ENCODE measurements around the gene COL5A1.

Gene COL5A1

GRCh38 chr9:134824583-134824982, 183.0 kb downstream of the COL5A1 start:
- peaks cover 10% of the 10 kb centered on the region for H3K36me3 ChIP-seq (ENCODE audit: insufficient read depth, low read length)
- TF ChIP-seq FOXP2 (optimal IDR thresholded peaks at IDR 0.05; ENCODE audit: control extremely low read depth, extremely low read length, insufficient read depth) (no peak), POLR2AphosphoS5 (IDR thresholded peaks at IDR 0.05; ENCODE audit: borderline replicate concordance, low read depth, low read length) (no peak), EZH2 (IDR thresholded peaks at IDR 0.05) (no peak)

GRCh38 chr9:134825025-134825424, 183.4 kb downstream of the COL5A1 start:
- H3K36me3 ChIP-seq (ENCODE audit: insufficient read depth, low read length) = peaks cover 10% of the 10 kb centered on the region
- DNase-seq (ENCODE audit: low read depth, low spot score) = no peak
- TF ChIP-seq EZH2 (IDR thresholded peaks at IDR 0.05) = no peak
- TF ChIP-seq POLR2AphosphoS5 (IDR thresholded peaks at IDR 0.05; ENCODE audit: borderline replicate concordance, low read depth, low read length) = no peak
- TF ChIP-seq FOXP2 (optimal IDR thresholded peaks at IDR 0.05; ENCODE audit: control extremely low read depth, extremely low read length, insufficient read depth) = no peak
- H3K27ac ChIP-seq = no peak overlapping the region
- no peaks in the 10 kb centered on the region for H3K9me3 ChIP-seq (ENCODE audit: low read depth, low read length)
- H3K4me3 ChIP-seq = no peak overlapping the region
- H3K9ac ChIP-seq (ENCODE audit: insufficient read length) = no peak overlapping the region

More at GRCh38 chr9:134824583-134824982, 183.0 kb downstream of the COL5A1 start:
- H3K9me3 ChIP-seq (ENCODE audit: low read depth, low read length) = no peaks in the 10 kb centered on the region
- H3K9ac ChIP-seq (ENCODE audit: insufficient read length) = no peak overlapping the region
- H3K27ac ChIP-seq = no peak overlapping the region
- H3K4me3 ChIP-seq = no peak overlapping the region
- no peak for DNase-seq (ENCODE audit: low read depth, low spot score)

- H3K4me3 ChIP-seq = no peak overlapping the region
- no peak for DNase-seq (ENCODE audit: low read depth, low spot score)
- H3K9ac ChIP-seq (ENCODE audit: insufficient read length) = no peak overlapping the region
- no peak for TF ChIP-seq FOXP2 (optimal IDR thresholded peaks at IDR 0.05; ENCODE audit: control extremely low read depth, extremely low read length, insufficient read depth)
- TF ChIP-seq EZH2 (IDR thresholded peaks at IDR 0.05) = no peak
- no peak for TF ChIP-seq POLR2AphosphoS5 (IDR thresholded peaks at IDR 0.05; ENCODE audit: borderline replicate concordance, low read depth, low read length)
- H3K36me3 ChIP-seq (ENCODE audit: insufficient read depth, low read length) = peaks cover 10% of the 10 kb centered on the region
- H3K27ac ChIP-seq = no peak overlapping the region
- H3K9me3 ChIP-seq (ENCODE audit: low read depth, low read length) = no peaks in the 10 kb centered on the region
Measured at GRCh38 chr9:134826336-134827285, 185.0 kb downstream of the COL5A1 start.

- H3K36me3 ChIP-seq (ENCODE audit: insufficient read depth, low read length) = peaks cover 10% of the 10 kb centered on the region
- H3K4me3 ChIP-seq = no peak overlapping the region
- no peak for DNase-seq (ENCODE audit: low read depth, low spot score)
- no peak overlapping the region for H3K9ac ChIP-seq (ENCODE audit: insufficient read length)
- TF ChIP-seq FOXP2 (optimal IDR thresholded peaks at IDR 0.05; ENCODE audit: control extremely low read depth, extremely low read length, insufficient read depth) = no peak
- no peak for TF ChIP-seq EZH2 (IDR thresholded peaks at IDR 0.05)
- TF ChIP-seq POLR2AphosphoS5 (IDR thresholded peaks at IDR 0.05; ENCODE audit: borderline replicate concordance, low read depth, low read length) = no peak
- H3K27ac ChIP-seq = no peak overlapping the region
- H3K9me3 ChIP-seq (ENCODE audit: low read depth, low read length) = no peaks in the 10 kb centered on the region
Measured at GRCh38 chr9:134827559-134827958, 186.0 kb downstream of the COL5A1 start.

- no peak overlapping the region for H3K27ac ChIP-seq
- DNase-seq (ENCODE audit: low read depth, low spot score) = no peak
- TF ChIP-seq EZH2 (IDR thresholded peaks at IDR 0.05) (no peak), POLR2AphosphoS5 (IDR thresholded peaks at IDR 0.05; ENCODE audit: borderline replicate concordance, low read depth, low read length) (no peak), FOXP2 (optimal IDR thresholded peaks at IDR 0.05; ENCODE audit: control extremely low read depth, extremely low read length, insufficient read depth) (no peak)
- H3K9me3 ChIP-seq (ENCODE audit: low read depth, low read length) = no peaks in the 10 kb centered on the region
- peaks cover 9% of the 10 kb centered on the region for H3K36me3 ChIP-seq (ENCODE audit: insufficient read depth, low read length)
- H3K4me3 ChIP-seq = no peak overlapping the region
- no peak overlapping the region for H3K9ac ChIP-seq (ENCODE audit: insufficient read length)
Measured at GRCh38 chr9:134827993-134828392, 186.4 kb downstream of the COL5A1 start.

GRCh38 chr9:134828892-134829291, 187.3 kb downstream of the COL5A1 start:
- DNase-seq (ENCODE audit: low read depth, low spot score) = no peak
- TF ChIP-seq EZH2 (IDR thresholded peaks at IDR 0.05) = no peak
- H3K9me3 ChIP-seq (ENCODE audit: low read depth, low read length) = no peaks in the 10 kb centered on the region
- H3K36me3 ChIP-seq (ENCODE audit: insufficient read depth, low read length) = peaks cover 8% of the 10 kb centered on the region
- no peak overlapping the region for H3K27ac ChIP-seq
- H3K4me3 ChIP-seq = no peak overlapping the region
- H3K9ac ChIP-seq (ENCODE audit: insufficient read length) = no peak overlapping the region

- Histone ChIP-seq H3K27ac (no peak overlapping the region), H3K9me3 (ENCODE audit: low read depth, low read length) (no peaks in the 10 kb centered on the region), H3K4me3 (no peak overlapping the region), H3K36me3 (ENCODE audit: insufficient read depth, low read length) (peaks cover 8% of the 10 kb centered on the region), H3K9ac (ENCODE audit: insufficient read length) (no peak overlapping the region)
- no peak for DNase-seq (ENCODE audit: low read depth, low spot score)
- TF ChIP-seq FOXP2 (optimal IDR thresholded peaks at IDR 0.05; ENCODE audit: control extremely low read depth, extremely low read length, insufficient read depth) = no peak
- TF ChIP-seq EZH2 (IDR thresholded peaks at IDR 0.05) = no peak
- TF ChIP-seq POLR2AphosphoS5 (IDR thresholded peaks at IDR 0.05; ENCODE audit: borderline replicate concordance, low read depth, low read length) = no peak
Measured at GRCh38 chr9:134829356-134829937, 187.8 kb downstream of the COL5A1 start.

- no peak for DNase-seq (ENCODE audit: low read depth, low spot score)
- no peak for TF ChIP-seq FOXP2 (optimal IDR thresholded peaks at IDR 0.05; ENCODE audit: control extremely low read depth, extremely low read length, insufficient read depth)
- peaks cover 8% of the 10 kb centered on the region for H3K36me3 ChIP-seq (ENCODE audit: insufficient read depth, low read length)
- no peak overlapping the region for H3K27ac ChIP-seq
- no peaks in the 10 kb centered on the region for H3K9me3 ChIP-seq (ENCODE audit: low read depth, low read length)
- H3K9ac ChIP-seq (ENCODE audit: insufficient read length) = no peak overlapping the region
- H3K4me3 ChIP-seq = no peak overlapping the region
Measured at GRCh38 chr9:134830126-134830525, 188.5 kb downstream of the COL5A1 start.

Measured in SK-N-MC (cell line).